IPS-18c (cell line): ENCODE data around the gene PCA3.
"Not testable (repeated sequence)": the region's sequence is repeated elsewhere in the genome, so short reads cannot be mapped to it uniquely, and the experiment has no call there.

ENCODE experiments used
- H3K4me3 ChIP-seq: 2 replicates; pipeline ENCODE4 v1.7.0; 2013; ENCODE audit warnings: low read depth, mild to moderate bottlenecking, low read length, moderate library complexity; ENCODE audit not compliant: insufficient read depth
- H3K9me3 ChIP-seq: one replicate; pipeline ENCODE4 v1.6.1; 2013; ENCODE audit warnings: mild to moderate bottlenecking, low read length, moderate library complexity; ENCODE audit not compliant: control insufficient read depth, insufficient read depth

The PCA3 gene

DNA sequence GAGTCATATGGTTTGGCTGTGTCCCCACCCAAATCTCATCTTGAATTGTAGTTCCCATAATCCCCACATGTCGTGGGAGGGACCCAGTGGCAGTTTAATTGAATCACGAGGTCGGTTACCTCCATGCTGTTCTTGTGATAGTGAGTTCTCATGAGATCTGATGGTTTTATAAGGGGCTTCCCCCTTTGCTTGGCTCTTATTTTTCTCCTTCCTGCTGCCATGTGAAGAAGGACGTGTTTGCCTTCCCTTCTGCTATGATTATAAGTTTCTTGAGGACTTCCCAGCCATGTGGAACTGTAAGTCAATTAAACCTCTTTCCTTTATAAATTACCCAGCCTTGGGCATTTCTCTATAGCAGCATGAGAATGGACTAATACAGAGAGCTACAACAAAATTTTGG is 21.3 kb upstream of the PCA3 start:
- not testable (repeated sequence) for H3K9me3 ChIP-seq, H3K4me3 ChIP-seq

DNA sequence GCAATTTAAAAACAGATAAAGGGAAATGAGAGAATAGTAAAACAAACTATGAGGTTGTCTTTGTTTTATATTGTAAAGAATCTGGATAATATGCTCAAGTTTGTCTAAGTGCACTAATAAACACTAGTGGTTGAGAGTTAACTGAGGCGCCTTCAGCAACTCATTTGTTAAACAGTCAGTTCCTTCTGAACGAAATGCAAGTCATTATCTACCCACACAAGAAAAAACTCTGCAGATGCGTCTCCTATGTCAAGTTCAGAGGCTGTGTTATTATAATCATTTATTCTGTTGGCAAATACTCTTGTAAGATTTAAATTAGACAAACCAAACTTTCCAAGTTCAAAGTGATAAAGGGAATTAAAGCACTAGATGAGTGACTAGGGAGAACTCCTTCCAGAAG is 20.3 kb upstream of the PCA3 start:
- Histone ChIP-seq H3K4me3 (no peak overlapping the region), H3K9me3 (no peaks in the 10 kb centered on the region)

DNA sequence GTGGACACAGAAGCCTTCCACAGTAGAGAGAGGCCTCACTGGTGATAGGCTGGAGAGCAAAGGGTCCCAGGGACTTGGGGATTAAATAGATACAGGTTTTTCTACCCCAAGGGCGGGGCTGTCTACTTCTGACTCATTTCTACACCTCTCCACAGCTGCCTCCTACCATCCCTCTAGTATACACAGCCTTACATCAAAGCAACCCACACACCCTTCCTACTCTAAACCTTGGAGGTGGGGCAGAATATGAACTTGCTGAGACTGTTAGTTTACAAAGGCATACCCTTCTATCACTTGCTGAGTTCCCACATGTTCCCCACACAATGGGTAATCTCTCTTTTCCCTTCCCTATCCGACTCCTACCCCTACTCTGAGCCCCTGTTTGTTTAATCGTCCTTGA is 19.9 kb upstream of the PCA3 start:
- no peak overlapping the region for H3K4me3 ChIP-seq

DNA sequence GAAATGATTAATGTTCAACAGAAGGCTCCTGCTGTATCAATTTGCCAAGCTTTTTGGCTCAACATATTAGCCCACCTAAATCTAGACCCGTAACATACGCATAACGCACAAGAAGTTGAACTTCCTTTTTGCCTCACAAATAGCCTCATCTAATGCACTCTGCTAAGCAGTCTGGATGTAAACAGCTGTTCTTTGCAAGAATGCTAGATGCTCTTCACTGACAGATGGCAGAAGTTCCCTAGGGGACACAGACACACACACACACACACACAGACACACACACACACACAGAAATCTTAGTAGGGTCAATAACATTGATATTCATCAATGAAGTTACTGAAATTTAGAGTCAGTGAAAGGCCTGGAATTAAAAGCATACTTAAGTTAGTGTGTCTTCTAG is 13.2 kb upstream of the PCA3 start:
- no peaks in the 10 kb centered on the region for H3K9me3 ChIP-seq

More for the DNA sequence above, 19.9 kb upstream of the PCA3 start:
- no peaks in the 10 kb centered on the region for H3K9me3 ChIP-seq

DNA sequence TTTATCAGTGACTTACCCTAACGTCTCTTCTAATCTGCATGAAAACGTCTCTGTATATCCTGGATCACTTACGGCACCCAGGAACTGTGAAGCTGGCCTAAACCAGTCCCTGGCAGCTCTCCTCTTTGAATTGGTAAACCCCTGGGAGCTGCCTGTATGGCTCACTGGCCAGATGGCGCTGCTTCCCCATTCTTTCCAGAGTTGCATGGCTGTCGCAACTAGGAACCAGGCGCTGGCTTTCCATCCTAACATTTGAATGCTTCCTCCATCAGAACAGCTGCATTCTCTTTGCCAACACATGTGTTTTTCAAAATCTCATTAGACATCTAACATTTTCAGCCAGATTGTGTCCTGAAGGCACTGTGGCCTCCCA is 8.0 kb upstream of the PCA3 start:
- Histone ChIP-seq H3K9me3 (no peaks in the 10 kb centered on the region), H3K4me3 (no peak overlapping the region)

More for the DNA sequence above, 13.2 kb upstream of the PCA3 start:
- H3K4me3 ChIP-seq: no peak overlapping the region

DNA sequence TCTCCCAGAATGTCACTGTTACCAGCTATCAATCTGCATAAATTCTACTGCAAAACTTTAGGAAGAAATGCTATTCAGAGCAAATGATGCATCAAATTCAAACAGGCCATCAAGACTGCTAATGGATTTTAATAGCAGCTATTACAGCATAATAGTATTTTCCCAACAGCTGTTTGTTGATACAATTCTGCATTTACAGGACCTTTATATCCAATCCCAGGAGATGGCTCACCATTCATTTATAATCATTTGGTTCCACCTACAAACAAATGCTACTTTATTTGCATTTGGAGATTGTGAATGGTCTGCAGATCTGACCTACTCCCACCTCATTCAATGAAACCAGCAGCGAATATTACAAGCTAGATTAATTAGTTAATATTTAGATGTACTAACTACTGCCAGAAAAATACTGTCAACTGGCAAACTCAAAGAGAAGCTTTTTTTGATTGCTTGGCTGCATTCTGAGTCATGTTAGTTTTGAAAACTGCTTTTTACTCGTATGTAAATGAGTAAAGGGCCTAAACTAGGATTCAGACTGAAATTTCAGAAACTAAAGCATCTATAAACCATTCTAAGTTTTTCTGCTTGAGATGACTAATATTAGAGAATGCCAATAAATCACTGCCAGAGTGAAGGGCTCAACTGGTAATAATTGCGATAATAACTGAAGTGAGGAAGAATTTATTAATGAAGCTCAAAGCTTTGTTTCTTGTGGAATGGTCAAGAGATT is 7.1 kb upstream of the PCA3 start:
- no peaks in the 10 kb centered on the region for H3K9me3 ChIP-seq

DNA sequence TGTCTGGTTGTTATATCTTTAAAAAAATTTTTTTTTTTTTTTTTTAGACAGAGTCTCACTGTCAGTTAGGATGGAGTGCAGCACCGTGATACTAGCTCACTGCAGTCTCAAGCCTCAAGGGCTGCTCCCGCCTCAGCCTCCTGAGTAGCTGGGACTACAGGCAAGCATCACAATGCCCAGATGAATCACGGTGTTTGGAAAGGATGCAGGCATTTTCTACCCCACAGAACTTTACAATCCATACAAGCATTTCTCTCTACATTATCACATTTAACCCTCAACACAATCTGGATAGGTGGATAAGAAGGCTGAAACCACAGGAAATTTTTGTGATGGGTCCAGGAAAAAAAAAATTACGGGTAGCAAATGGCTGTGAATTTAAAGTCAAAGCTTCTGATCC is 5.8 kb upstream of the PCA3 start:
- Histone ChIP-seq H3K9me3 (no peaks in the 10 kb centered on the region), H3K4me3 (no peak overlapping the region)

More for the DNA sequence above, 7.1 kb upstream of the PCA3 start:
- H3K4me3 ChIP-seq: no peak overlapping the region

DNA sequence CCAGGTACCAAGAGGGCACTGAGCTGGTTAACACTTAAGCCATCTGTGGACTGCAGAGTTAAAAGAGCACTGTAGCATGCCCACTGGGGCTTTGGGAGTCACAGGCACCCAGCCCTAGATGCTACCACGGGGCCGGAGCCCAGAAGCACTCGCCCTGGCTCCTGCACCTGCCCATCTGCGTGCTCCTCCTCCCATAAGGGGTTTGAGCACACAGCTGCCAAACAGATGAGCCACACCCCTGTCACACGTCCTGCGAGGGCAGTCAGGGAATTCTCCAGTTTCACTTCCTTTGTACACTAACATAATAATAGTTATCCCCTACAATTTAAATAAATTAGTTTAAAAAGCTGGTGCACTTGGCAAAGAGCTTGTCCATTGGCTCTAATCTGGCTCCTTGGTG is 4.5 kb upstream of the PCA3 start:
- Histone ChIP-seq H3K4me3 (no peak overlapping the region), H3K9me3 (no peaks in the 10 kb centered on the region)

DNA sequence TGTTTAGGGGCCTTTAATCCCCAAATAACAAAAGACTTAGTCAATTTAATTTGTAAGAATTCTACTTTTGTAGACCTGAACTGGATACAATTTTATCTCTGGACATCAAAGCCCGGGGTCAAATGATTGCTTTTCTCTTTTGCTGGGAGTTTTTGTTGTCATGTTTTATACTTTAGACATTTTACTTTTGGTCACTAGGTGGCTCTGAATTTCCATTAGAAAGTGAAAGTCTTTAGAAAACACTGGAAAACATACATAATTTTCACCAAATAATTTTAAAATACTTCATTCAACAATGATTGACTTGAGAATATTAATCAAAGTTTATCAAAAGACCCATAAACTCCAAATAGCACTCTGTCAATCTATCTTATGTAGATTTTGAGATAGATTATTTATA is 2.8 kb upstream of the PCA3 start:
- Histone ChIP-seq H3K9me3 (no peaks in the 10 kb centered on the region), H3K4me3 (no peak overlapping the region)

DNA sequence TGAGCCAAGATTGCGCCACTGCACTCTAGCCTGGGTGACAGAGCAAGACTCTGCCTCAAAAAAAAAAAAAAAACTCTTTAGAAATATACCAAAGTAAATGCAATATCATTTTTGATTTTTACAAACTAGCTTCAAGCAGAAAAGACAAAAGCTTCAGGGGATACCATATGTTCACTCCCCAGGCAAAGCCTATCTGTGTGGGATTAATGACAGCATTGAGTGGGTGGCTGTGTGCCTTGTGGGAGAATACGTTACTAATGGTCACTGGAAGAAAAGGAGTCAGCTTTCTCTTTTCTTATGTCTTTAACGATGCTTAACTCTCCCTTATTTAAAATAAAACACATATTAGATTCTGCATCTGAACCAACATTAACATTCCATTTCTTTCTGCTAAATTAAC is 1.9 kb downstream of the PCA3 start:
- H3K9me3 ChIP-seq: no peaks in the 10 kb centered on the region
- no peak overlapping the region for H3K4me3 ChIP-seq

DNA sequence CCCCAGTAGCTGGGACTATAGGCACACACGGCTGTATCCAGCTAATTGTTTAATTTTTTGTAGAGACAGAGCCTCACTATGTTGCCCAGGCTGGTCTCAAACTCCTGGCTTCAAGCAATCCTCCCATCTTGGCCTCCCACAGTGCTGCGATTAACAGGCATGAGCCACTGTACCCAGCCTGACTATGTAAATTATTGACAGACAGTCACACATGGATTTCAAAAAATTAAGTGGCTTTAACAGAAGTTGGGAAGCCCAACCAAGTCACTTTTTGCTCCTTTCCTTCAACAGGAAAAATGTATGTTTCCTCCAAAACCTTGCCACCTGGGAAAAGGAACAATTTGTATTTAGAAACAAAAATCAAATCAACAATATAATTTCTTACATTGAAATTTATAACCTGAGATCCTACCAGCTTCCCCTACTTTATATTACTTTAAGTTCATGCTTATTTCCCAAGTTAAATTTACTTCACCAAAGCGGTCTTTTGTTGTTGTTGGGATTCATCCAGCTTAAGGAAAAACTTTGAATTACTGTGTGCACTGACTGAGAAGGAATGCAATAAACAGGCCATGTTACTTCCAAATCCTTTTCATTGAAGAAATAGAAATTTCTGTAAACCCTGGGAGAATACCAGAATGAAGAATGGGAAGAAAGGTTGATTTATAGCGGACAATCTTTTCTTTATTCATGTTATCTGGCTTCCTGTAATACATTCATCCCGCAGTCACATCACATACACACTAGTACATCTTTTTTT is 8.6 kb downstream of the PCA3 start:
- Histone ChIP-seq H3K4me3 (no peak overlapping the region), H3K9me3 (no peaks in the 10 kb centered on the region)

DNA sequence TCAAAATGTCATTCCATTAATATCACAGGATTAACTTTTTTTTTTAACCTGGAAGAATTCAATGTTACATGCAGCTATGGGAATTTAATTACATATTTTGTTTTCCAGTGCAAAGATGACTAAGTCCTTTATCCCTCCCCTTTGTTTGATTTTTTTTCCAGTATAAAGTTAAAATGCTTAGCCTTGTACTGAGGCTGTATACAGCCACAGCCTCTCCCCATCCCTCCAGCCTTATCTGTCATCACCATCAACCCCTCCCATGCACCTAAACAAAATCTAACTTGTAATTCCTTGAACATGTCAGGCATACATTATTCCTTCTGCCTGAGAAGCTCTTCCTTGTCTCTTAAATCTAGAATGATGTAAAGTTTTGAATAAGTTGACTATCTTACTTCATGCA is 20.6 kb downstream of the PCA3 start:
- H3K4me3 ChIP-seq: no peak overlapping the region
- H3K9me3 ChIP-seq: no peaks in the 10 kb centered on the region

DNA sequence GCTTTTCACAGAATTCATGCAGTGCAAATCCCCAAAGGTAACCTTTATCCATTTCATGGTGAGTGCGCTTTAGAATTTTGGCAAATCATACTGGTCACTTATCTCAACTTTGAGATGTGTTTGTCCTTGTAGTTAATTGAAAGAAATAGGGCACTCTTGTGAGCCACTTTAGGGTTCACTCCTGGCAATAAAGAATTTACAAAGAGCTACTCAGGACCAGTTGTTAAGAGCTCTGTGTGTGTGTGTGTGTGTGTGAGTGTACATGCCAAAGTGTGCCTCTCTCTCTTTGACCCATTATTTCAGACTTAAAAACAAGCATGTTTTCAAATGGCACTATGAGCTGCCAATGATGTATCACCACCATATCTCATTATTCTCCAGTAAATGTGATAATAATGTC is 21.3 kb downstream of the PCA3 start:
- no peaks in the 10 kb centered on the region for H3K9me3 ChIP-seq
- H3K4me3 ChIP-seq: no peak overlapping the region

DNA sequence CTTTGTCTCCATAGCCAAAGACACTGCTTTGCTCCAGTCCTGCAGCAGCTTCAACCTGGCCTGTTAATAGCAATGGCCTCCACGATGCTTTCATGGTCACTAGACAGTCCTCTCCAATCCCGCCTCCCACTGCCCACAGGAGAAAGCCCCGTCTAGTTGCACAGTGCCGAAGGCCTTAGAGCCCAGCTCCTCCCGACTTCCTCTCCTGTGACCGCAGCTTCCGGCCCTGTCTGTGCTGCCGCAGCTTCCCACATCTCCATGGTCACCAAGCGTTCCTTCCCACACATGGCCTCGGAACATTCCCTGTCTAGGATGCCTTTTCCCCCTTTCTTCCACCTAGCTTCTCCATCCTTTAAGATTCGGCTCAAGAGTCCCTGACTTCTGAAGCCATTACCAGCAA is 23.4 kb downstream of the PCA3 start:
- no peaks in the 10 kb centered on the region for H3K9me3 ChIP-seq
- no peak overlapping the region for H3K4me3 ChIP-seq

DNA sequence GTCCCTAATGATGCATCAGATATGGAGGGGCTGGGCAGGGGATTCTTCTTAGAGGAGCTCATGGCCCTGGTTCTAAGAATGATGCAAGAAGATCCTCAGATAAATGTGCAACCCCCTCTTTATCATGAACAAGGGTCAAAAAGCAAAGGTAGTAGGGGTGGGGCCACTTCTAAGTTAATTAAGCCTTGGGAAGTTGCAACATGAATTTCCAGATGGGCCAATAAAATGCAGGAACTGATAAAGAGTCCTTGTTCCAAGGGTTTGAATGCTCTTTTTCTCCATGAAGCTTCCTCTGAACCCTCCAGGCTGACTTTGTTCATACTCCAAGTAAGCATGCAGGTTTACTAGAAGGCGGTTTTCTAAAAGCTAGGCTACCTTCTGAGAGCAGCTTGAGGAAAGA is 25.6 kb downstream of the PCA3 start:
- H3K4me3 ChIP-seq: no peak overlapping the region
- H3K9me3 ChIP-seq: no peaks in the 10 kb centered on the region

DNA sequence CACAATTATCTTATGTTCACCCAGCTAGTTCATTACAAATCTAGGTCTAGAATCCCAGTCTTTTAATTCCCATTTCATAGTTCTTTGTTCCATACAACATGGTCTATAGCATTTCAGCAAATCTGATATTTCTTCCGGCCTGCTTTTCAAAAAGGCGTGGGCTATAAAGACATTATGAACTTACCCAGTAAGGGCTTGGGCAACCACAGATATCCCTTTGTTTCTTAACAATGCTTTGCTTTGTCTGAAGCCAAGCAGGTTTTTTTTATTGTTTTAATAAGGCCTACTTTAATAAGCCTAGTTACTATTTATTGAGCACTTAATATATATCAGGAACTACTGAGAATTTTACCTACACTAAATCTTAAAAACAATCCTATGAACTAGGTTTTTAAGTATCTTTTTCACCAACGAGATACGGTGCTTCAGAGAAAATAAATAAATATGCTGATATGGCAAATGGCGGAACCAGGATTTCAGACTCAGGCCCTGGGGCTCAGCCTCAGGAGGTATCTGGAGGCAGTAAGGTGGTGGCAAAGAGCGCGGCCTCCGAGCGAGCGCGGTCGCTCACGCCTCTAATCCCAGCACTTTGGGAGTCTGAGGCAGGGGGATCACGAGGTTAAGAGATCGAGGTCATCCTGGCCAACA is 29.7 kb downstream of the PCA3 start:
- no peak overlapping the region for H3K4me3 ChIP-seq
- no peaks in the 10 kb centered on the region for H3K9me3 ChIP-seq

DNA sequence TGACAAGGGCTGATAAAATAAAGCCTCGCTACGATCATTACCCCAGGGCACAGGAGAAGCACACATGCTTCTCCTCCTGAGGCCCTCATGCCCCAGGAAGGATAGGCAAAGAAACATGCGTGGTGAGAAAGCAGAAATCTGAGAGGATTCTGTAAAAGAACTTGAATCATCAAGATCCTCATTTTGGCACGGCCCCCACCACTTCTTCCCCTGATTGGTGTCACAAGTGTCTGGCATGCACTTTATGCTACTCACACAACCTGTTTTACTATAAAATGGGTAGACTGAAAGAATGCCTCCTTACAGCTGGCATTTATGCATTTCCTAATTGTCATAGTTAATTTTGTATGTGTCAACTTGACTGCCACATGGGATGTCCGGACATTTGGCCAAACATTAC is 32.1 kb downstream of the PCA3 start:
- Histone ChIP-seq H3K4me3 (no peak overlapping the region), H3K9me3 (no peaks in the 10 kb centered on the region)

DNA sequence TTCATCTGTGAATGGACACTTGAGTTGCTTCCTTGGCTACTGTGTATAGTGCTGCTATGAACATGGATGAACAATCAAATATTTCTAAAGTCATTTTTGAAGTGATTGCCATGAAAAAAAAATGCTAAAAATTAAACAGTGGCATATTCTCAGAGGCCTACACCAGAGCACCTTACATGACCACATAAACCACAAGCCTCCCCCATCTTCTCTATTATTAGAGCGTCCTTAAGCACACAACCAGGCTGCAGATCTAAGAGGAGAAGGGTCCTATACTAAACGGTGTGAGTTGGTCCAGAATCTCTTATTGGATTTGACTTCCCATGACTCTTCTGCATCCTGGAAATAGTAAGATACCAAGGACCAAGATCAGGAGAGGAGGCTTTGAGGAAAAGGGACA is 34.3 kb downstream of the PCA3 start:
- Histone ChIP-seq H3K4me3 (no peak overlapping the region), H3K9me3 (no peaks in the 10 kb centered on the region)
